K562 treated with DMSO at 1 percent for 12 hours (cell line): ENCODE results near the gene OR1J4. TPM values are rescaled to one million over a fixed set of nuclear protein-coding genes. Genes with fewer than 3 reads are reported as not detected.

Source experiments
- total RNA-seq: library from RNA; unstranded; fragments of 300-600 nt; gene quantifications from 2 replicates; pipeline ENCODE4 v1.2.3, GENCODE V29; 2022; ENCODE audit not compliant: insufficient read depth

OR1J4 gene, protein sequence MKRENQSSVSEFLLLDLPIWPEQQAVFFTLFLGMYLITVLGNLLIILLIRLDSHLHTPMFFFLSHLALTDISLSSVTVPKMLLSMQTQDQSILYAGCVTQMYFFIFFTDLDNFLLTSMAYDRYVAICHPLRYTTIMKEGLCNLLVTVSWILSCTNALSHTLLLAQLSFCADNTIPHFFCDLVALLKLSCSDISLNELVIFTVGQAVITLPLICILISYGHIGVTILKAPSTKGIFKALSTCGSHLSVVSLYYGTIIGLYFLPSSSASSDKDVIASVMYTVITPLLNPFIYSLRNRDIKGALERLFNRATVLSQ
- not detected in 2 replicates for total RNA-seq

GRCh38 chr9:122518841-122519240 is at the start of gene OR1J4:
TSS of gene OR1J4 (plus strand) at chr9:122519141. CDS start at chr9:122519141, 0 bp downstream.

DNA sequence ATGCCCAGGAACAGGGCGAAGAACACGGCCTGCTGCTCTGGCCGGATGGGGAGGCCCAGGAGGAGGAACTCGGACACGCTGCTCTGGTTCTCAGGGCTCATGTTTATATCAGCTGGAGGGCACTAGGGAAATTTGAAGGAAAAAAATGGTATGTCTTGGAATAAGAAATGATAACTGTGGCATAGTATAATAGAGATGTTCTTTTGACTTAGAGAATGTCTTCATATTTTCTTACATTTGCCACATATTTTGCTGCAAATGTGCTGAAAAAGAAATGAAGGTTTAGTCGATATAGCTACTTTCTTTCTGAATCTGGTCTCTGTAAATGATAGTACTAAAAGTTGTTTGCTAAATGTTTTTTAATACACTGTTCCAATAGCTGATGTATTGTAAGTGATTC is 41.1 kb upstream of the OR1J4 start, which contains the start of gene OR1J1:
Gene OR1J1 (minus strand): TSS at position 101 of the 400 bp plus-strand sequence. CDS start 0 bp downstream, at position 101.

DNA sequence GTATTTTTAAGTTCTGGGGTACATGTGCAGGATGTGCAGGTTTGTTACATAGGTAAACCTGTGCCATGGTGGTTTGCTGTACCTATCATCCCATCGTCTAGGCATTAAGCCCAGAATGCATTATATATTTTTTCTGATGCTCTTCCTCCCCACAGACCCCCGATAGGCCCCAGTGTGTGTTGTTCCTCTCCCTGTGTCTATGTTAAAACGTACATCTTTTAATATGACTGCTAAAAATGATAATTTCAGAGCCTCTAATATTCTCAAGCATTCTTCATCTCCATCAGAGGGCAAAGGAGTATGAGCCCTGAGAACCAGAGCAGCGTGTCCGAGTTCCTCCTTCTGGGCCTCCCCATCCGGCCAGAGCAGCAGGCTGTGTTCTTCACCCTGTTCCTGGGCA is 8.4 kb upstream of the OR1J4 start, which contains the start of gene OR1J2:
Gene OR1J2 (plus strand): TSS at position 301 of the 400 bp plus-strand sequence. CDS start 0 bp downstream, at position 301.

GRCh38 chr9:122527193-122527592 is 8.3 kb downstream of the OR1J4 start, which contains the start of gene OR1N1:
TSS of gene OR1N1 (minus strand) at chr9:122527293. CDS start at chr9:122527293, 0 bp downstream.

GRCh38 chr9:122552812-122553211 is 33.9 kb downstream of the OR1J4 start, which contains the start of gene OR1N2:
TSS of gene OR1N2 (plus strand) at chr9:122553112. CDS start at chr9:122553212, 100 bp downstream.

Other genes starting within 250 kb of the OR1J4 start
- gene PTGS1, start 148.1 kb upstream of the OR1J4 start, total RNA-seq = 9.5 and 18.7 TPM in 2 replicates
- not detected in 2 replicates for gene OR1J1, start 41.2 kb upstream of the OR1J4 start, total RNA-seq
- not detected in 2 replicates for gene OR1J2, start 8.3 kb upstream of the OR1J4 start, total RNA-seq
- not detected in 2 replicates for gene OR1N1, start 8.2 kb downstream of the OR1J4 start, total RNA-seq
- not detected in 2 replicates for gene OR1N2, start 34.0 kb downstream of the OR1J4 start, total RNA-seq
- not detected in 2 replicates for gene OR1L8, start 64.2 kb downstream of the OR1J4 start, total RNA-seq
- not detected in 2 replicates for gene OR1Q1, start 95.6 kb downstream of the OR1J4 start, total RNA-seq
- not detected in 2 replicates for gene OR1B1, start 138.5 kb downstream of the OR1J4 start, total RNA-seq
- not detected in 2 replicates for gene OR1L1, start 142.6 kb downstream of the OR1J4 start, total RNA-seq
- gene OR1L3, start 156.0 kb downstream of the OR1J4 start, total RNA-seq = not detected in 2 replicates
- not detected in 2 replicates for gene OR1L4, start 204.8 kb downstream of the OR1J4 start, total RNA-seq
- gene OR1L6, start 223.2 kb downstream of the OR1J4 start, total RNA-seq = not detected in 2 replicates